ENCODE measurements around the gene STX7. TPM values are rescaled to one million over a fixed set of nuclear protein-coding genes. Genes with fewer than 3 reads are reported as not detected.
A peak's percentile ranks its signal among the peaks of the same experiment; 100 is the strongest.
"Not testable (repeated sequence)": the region's sequence is repeated elsewhere in the genome, so short reads cannot be mapped to it uniquely, and the experiment has no call there.

Gene STX7
- polyA plus RNA-seq, 1 experiment, result 42.7 TPM

GRCh38 chr6:132544826-132545225, 31.9 kb upstream of the STX7 start:
- ChIA-PET POLR2A (no interaction called here), CTCF (interaction anchor here (3.1 kb wide), 1 partner anchor 14 kb away, joined by 17 read pairs; no protein-coding TSS in a partner anchor)

GRCh38 chr6:132537977-132538376, 25.1 kb upstream of the STX7 start, which contains the start of gene TAAR9:
TSS of gene TAAR9 (plus strand) at chr6:132538277. CDS start at chr6:132538290, 13 bp downstream.
- no peak for DNase-seq (ENCODE audit: low read depth, low spot score)
- H3K27me3 ChIP-seq (ENCODE audit: control insufficient read depth, insufficient read depth, low read length), result peaks cover 24% of the 10 kb centered on the region
- ChIA-PET POLR2A (no interaction called here), CTCF (interaction anchor here (0.8 kb wide), 1 partner anchor 8 kb away, joined by 3 read pairs; no protein-coding TSS in a partner anchor)
- TF ChIP-seq CTCF (IDR thresholded peaks at IDR 0.05; ENCODE audit: low read depth, low read length), result no peak
- no peaks in the 10 kb centered on the region for H3K9me3 ChIP-seq (ENCODE audit: control insufficient read depth, insufficient read depth, low read length)
- H3K4me3 ChIP-seq (ENCODE audit: low read depth, low read length), result no peak within 1 kb of the TSS
- H3K27ac ChIP-seq (ENCODE audit: low read depth, low read length), result no peak within 1 kb of the TSS

More at GRCh38 chr6:132544826-132545225, 31.9 kb upstream of the STX7 start:
- no peak for DNase-seq (ENCODE audit: low read depth, low spot score)
- H3K4me3 ChIP-seq (ENCODE audit: low read depth, low read length), result no peak overlapping the region
- TF ChIP-seq CTCF (IDR thresholded peaks at IDR 0.05; ENCODE audit: low read depth, low read length), result no peak
- no peaks in the 10 kb centered on the region for H3K9me3 ChIP-seq (ENCODE audit: control insufficient read depth, insufficient read depth, low read length)
- H3K27me3 ChIP-seq (ENCODE audit: control insufficient read depth, insufficient read depth, low read length), result peaks cover 29% of the 10 kb centered on the region
- no peak overlapping the region for H3K27ac ChIP-seq (ENCODE audit: low read depth, low read length)

GRCh38 chr6:132537145-132537544, 24.2 kb upstream of the STX7 start:
- DNase-seq (ENCODE audit: low read depth, low spot score), result no peak
- Histone ChIP-seq H3K4me3 (ENCODE audit: low read depth, low read length) (no peak overlapping the region), H3K27me3 (ENCODE audit: control insufficient read depth, insufficient read depth, low read length) (peaks cover 24% of the 10 kb centered on the region), H3K27ac (ENCODE audit: low read depth, low read length) (no peak overlapping the region), H3K9me3 (ENCODE audit: control insufficient read depth, insufficient read depth, low read length) (no peaks in the 10 kb centered on the region)
- ChIA-PET POLR2A (no interaction called here), CTCF (interaction anchor here (0.5 kb wide), 1 partner anchor 284 kb away, joined by 3 read pairs; no protein-coding TSS in a partner anchor)
- no peak for TF ChIP-seq CTCF (IDR thresholded peaks at IDR 0.05; ENCODE audit: low read depth, low read length)

GRCh38 chr6:132534546-132534945, 21.6 kb upstream of the STX7 start:
- CTCF ChIA-PET; H3K4me3 ChIP-seq (ENCODE audit: low read depth, low read length); H3K9me3 ChIP-seq (ENCODE audit: control insufficient read depth, insufficient read depth, low read length); DNase-seq (ENCODE audit: low read depth, low spot score); POLR2A ChIA-PET; H3K27ac ChIP-seq (ENCODE audit: low read depth, low read length): not testable (repeated sequence)
- peaks cover 13% of the 10 kb centered on the region for H3K27me3 ChIP-seq (ENCODE audit: control insufficient read depth, insufficient read depth, low read length)

GRCh38 chr6:132530293-132530974, 17.5 kb upstream of the STX7 start:
- CTCF ChIA-PET, result interaction anchor here (0.5 to 4.3 kb wide), 29 partner anchors 8 to 1002 kb away, joined by 3 to 25 read pairs (median 4); partner anchors contain the start of genes SLC18B1, STX7 and TAAR8
- TF ChIP-seq CTCF (IDR thresholded peaks at IDR 0.05; ENCODE audit: low read depth, low read length), result peak; percentile 76
- Histone ChIP-seq H3K4me3 (ENCODE audit: low read depth, low read length) (no peak overlapping the region), H3K27me3 (ENCODE audit: control insufficient read depth, insufficient read depth, low read length) (peaks cover 7% of the 10 kb centered on the region), H3K27ac (ENCODE audit: low read depth, low read length) (no peak overlapping the region), H3K9me3 (ENCODE audit: control insufficient read depth, insufficient read depth, low read length) (no peaks in the 10 kb centered on the region)
- POLR2A ChIA-PET, result no interaction called here
- peak; percentile 29 for DNase-seq (ENCODE audit: low read depth, low spot score)
